Loucy (cell line): Measurements from ENCODE around the gene USP20.
A peak's percentile ranks its signal among the peaks of the same experiment; 100 is the strongest.

Experiments used
- H2AFZ ChIP-seq: fragments of 200-600 bp; sonication (generic); 2 replicates; pipeline ENCODE4 v1.6.0; 2016; ENCODE audit warnings: antibody characterized with exemption, mild to moderate bottlenecking, low read length, moderate library complexity
- H3F3A ChIP-seq: fragments of 200-600 bp; 2 replicates; pipeline ENCODE4 v1.6.0; 2016; ENCODE audit warnings: antibody characterized with exemption, low read depth, mild to moderate bottlenecking
- H3K27me3 ChIP-seq: fragments of 200-600 bp; sonication (generic); 2 replicates; pipeline ENCODE4 v1.6.1; 2014; ENCODE audit warnings: low read length, mild to moderate bottlenecking; ENCODE audit not compliant: insufficient read depth, poor library complexity, severe bottlenecking
- H3K36me3 ChIP-seq: fragments of 200-600 bp; sonication (generic); 2 replicates; pipeline ENCODE4 v1.6.1; 2016; ENCODE audit warnings: low read length; ENCODE audit not compliant: insufficient read depth
- H3K4me1 ChIP-seq: fragments of 200-600 bp; sonication (generic); 2 replicates; pipeline ENCODE4 v1.5.1; 2014; ENCODE audit warnings: low read length, mild to moderate bottlenecking; ENCODE audit not compliant: insufficient read depth, poor library complexity, severe bottlenecking
- H3K4me2 ChIP-seq: fragments of 200-600 bp; sonication (generic); 2 replicates; pipeline ENCODE4 v1.6.0; 2014; ENCODE audit warnings: antibody characterized with exemption, low read length, low read depth, mild to moderate bottlenecking; ENCODE audit not compliant: poor library complexity, severe bottlenecking
- H3K4me3 ChIP-seq: fragments of 200-600 bp; sonication (generic); 2 replicates; pipeline ENCODE4 v1.5.1; 2014; ENCODE audit warnings: low read length, mild to moderate bottlenecking, mixed read lengths; ENCODE audit not compliant: poor library complexity, severe bottlenecking
- H3K79me2 ChIP-seq: fragments of 200-600 bp; sonication (generic); 2 replicates; pipeline ENCODE4 v1.6.1; 2014; ENCODE audit warnings: low read length; ENCODE audit not compliant: insufficient read depth
- H3K9ac ChIP-seq: fragments of 200-600 bp; sonication (generic); 2 replicates; pipeline ENCODE4 v1.6.0; 2014; ENCODE audit warnings: mild to moderate bottlenecking, low read depth, low read length, moderate library complexity; ENCODE audit not compliant: poor library complexity, severe bottlenecking
- H3K9me2 ChIP-seq: fragments of 200-600 bp; sonication (generic); replicated peaks from 2 replicates; pipeline ENCODE4 v1.6.1; 2016; ENCODE audit warnings: low read depth, low read length, mixed read lengths
- H3K9me3 ChIP-seq: fragments of 200-600 bp; sonication (generic); 2 replicates; pipeline ENCODE4 v1.6.1; 2014; ENCODE audit warnings: mild to moderate bottlenecking, antibody characterized with exemption, low read length, low read depth; ENCODE audit not compliant: insufficient read depth
- H4K20me1 ChIP-seq: fragments of 200-600 bp; sonication (generic); 2 replicates; pipeline ENCODE4 v1.6.0; 2014; ENCODE audit warnings: antibody characterized with exemption, low read length, mild to moderate bottlenecking; ENCODE audit not compliant: insufficient read depth, poor library complexity, severe bottlenecking
- EZH2phosphoT487 ChIP-seq: fragments of 200-600 bp; IDR thresholded peaks from 2 replicates; pipeline ENCODE4 v1.6.1; 2018; ENCODE audit warnings: antibody characterized with exemption, mild to moderate bottlenecking, moderate library complexity, borderline replicate concordance
- TF ChIP-seq, protein P1 (sequence below): fragments of 200-600 bp; sonication (generic); conservative IDR thresholded peaks from 2 replicates; pipeline ENCODE4 v1.5.1; 2014; ENCODE audit warnings: mild to moderate bottlenecking, antibody characterized with exemption, low read length

USP20 gene

DNA sequence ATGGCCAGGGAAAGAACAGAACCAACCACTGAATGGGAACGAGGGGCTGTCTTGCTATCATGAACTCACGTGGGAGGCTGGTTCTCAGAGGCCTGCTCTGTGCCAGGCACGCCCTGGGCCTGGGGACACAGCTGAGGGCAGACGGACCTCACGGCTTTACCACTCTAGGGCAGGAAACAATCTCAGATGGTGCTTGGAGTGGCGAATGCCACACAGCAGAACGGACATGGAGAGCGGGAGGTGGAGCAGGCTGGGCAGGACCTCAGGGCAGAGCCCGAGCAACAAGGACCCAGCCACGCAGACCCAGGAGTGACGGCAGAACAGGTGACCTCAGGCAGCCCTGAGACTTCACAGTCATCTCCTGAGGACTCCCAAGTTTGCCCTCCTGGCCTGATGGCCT lies 20.0 kb upstream of the USP20 start:
- TF ChIP-seq EZH2phosphoT487, result no peak
- TF ChIP-seq, protein P1, sequence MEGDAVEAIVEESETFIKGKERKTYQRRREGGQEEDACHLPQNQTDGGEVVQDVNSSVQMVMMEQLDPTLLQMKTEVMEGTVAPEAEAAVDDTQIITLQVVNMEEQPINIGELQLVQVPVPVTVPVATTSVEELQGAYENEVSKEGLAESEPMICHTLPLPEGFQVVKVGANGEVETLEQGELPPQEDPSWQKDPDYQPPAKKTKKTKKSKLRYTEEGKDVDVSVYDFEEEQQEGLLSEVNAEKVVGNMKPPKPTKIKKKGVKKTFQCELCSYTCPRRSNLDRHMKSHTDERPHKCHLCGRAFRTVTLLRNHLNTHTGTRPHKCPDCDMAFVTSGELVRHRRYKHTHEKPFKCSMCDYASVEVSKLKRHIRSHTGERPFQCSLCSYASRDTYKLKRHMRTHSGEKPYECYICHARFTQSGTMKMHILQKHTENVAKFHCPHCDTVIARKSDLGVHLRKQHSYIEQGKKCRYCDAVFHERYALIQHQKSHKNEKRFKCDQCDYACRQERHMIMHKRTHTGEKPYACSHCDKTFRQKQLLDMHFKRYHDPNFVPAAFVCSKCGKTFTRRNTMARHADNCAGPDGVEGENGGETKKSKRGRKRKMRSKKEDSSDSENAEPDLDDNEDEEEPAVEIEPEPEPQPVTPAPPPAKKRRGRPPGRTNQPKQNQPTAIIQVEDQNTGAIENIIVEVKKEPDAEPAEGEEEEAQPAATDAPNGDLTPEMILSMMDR, result no peak
- Histone ChIP-seq H3K9me3 (no peaks in the 10 kb centered on the region), H3K9ac (no peak overlapping the region), H3K4me1 (no peaks in the 10 kb centered on the region), H3F3A (no peaks in the 10 kb centered on the region), H3K79me2 (no peaks in the 10 kb centered on the region), H3K27me3 (no peaks in the 10 kb centered on the region), H2AFZ (no peak overlapping the region), H3K4me3 (no peak overlapping the region), H3K4me2 (no peak overlapping the region), H3K36me3 (no peaks in the 10 kb centered on the region; the same call in 1 of the 2 replicates), H4K20me1 (no peaks in the 10 kb centered on the region), H3K9me2 (no peaks in the 10 kb centered on the region)

DNA sequence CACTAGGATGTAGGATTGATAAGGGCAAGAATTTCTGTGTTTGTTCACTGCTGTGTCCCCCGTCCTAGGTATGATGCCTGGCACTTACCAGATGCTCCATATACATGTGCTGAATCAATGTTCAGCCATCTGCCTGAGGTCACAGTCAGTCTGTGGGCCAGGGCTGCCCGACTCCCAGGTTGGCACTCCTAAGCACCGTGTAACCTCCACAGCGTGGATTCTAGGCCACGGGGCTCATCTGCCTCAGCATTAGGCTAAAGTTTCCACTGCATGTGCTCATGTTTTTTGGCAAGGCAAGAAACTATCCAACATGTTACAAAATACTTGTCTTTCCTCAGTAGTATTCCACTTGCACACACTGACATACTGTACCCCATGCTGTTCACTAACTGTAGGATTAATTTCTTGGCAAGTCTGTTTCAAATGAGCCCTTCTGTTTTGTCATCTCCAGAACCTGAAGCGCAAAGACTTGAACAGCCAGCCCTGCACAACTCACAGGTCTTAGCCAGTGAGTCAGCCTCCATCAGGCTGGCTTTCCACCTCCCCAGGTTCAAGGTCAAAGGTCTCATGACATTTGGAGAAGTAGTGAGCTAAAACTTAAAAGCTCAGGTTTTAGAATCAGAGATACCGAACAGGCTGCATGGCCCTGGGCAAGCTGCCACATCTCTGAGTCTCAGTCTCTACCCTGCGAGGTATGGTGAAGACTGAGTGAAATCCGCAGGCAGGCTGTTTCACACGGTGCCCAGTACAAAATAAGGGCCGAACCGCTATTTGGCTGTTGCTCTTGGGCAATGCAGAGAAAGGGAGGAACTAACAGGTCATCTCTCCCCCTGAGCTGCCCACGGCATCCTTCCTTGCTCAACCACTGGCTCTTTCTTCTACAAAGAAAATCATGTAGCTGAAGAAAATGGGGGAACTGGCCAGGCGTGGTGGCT lies 18.5 kb upstream of the USP20 start:
- H3K79me2 ChIP-seq, result peaks cover 6% of the 10 kb centered on the region; the same call in 1 of the 2 replicates
- no peak overlapping the region for H3K4me2 ChIP-seq
- H3K9me3 ChIP-seq, result no peaks in the 10 kb centered on the region
- no peaks in the 10 kb centered on the region; the same call in 1 of the 2 replicates for H3K36me3 ChIP-seq
- no peak overlapping the region for H3K9ac ChIP-seq
- no peaks in the 10 kb centered on the region for H4K20me1 ChIP-seq
- H3F3A ChIP-seq, result no peaks in the 10 kb centered on the region
- no peak overlapping the region for H3K4me3 ChIP-seq
- no peaks in the 10 kb centered on the region for H3K4me1 ChIP-seq
- no peaks in the 10 kb centered on the region for H3K27me3 ChIP-seq
- no peak overlapping the region for H2AFZ ChIP-seq
- no peaks in the 10 kb centered on the region for H3K9me2 ChIP-seq
- TF ChIP-seq EZH2phosphoT487, result no peak
- TF ChIP-seq, protein P1, result no peak

DNA sequence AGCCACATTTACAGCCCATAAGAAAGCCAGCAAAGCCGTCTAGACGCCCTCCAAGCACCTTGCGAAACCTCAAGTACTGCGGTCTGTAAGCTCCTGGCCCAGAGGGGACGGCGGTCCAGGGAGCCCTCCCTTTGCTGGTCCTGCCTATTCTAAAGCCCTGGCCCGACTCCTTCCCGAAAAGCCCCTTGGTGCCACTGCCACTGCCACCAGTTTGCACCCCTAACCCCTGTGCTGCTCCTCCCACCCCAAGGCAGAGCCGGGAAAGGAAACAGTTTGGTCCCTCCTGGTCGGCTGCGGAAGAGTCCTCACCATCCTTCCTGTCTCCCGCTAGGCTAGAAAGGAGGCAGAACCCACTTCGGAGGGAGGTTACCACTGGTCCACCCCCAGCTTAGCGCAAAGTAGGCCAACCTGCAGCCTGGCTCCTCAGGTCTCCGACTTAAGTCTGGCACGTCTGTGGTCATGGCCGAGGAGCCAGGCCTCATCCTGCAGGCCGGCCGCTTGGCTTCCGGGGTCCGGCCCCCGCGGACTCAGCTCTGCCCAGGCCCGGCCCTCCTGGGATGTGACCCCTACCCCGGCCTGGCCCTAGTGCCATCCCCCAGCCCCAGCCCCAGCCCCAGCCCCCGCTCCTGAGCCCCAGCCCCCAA lies 12.2 kb upstream of the USP20 start:
- Histone ChIP-seq H4K20me1 (peaks cover 5% of the 10 kb centered on the region), H3K4me1 (peaks cover 5% of the 10 kb centered on the region), H3K4me2 (peak overlapping the region; percentile 74), H3K9me2 (no peaks in the 10 kb centered on the region), H3K27me3 (no peaks in the 10 kb centered on the region), H3K79me2 (peaks cover 20% of the 10 kb centered on the region), H3K9me3 (no peaks in the 10 kb centered on the region), H3K4me3 (peak overlapping the region; percentile 72), H3F3A (no peaks in the 10 kb centered on the region), H3K9ac (peak overlapping the region; percentile 59), H2AFZ (no peak overlapping the region), H3K36me3 (no peaks in the 10 kb centered on the region; the same call in 1 of the 2 replicates)
- TF ChIP-seq, protein P1, result no peak
- no peak for TF ChIP-seq EZH2phosphoT487
